ENCODE data around the gene MUC4.

Gene MUC4

GRCh38 chr3:195705081-195705991 lies 106.4 kb downstream of the MUC4 start:
- no peak for TF ChIP-seq POLR2A (IDR thresholded peaks at IDR 0.05; ENCODE audit: low read depth, low read length)
- no peak for DNase-seq (ENCODE audit: insufficient read length, low spot score)
- no peak for FAIRE-seq

DNA sequence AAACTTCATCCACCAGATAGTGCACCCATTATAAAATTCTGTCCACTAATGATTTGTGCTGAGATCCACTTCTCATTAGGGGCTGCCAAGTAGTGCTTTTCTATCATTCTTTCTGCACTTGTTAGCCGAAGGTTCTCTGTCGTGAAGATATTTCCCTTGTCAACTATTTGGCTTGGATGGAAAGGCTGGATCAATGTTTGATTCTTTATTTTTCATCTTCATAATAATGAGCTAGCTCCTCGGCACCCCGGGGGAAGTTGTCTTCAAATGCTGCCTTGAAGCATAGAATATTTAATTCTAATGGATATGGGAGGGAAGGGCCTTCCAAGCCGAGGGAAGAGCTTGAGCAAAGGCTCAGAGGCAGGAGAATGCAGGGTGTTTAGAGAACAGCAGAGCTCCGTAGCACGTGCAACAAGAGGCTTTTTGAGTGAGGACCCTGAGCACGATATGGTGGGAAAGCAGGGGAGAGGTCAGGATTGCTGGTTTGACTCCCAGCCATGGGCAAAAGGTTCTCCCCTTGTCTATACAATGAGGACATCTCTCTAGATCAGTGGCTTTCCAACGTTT lies 107.2 kb downstream of the MUC4 start:
- DNase-seq (ENCODE audit: insufficient read length, low spot score) = no peak
- no peak for TF ChIP-seq POLR2A (IDR thresholded peaks at IDR 0.05; ENCODE audit: low read depth, low read length)
- no peak for FAIRE-seq

DNA sequence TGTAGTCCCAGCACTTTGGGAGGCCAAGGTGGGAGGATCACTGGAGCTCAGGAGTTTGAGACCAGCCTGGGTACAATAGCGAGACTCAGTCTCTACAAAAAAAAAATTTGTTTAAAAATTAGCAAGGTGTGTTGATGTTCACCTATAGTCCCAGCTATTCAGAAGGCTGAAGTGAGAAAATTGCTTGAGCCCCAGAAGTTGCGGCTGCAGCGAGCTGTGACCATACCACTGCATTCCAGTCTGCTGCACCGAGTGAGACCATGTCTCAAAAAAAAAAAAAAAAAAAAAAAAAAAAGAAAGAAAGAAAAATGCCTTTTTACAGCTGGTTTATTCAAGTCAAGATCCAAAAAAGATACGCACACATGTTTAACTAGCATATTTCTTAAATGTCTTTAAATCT lies 108.0 kb downstream of the MUC4 start:
- TF ChIP-seq POLR2A (IDR thresholded peaks at IDR 0.05; ENCODE audit: low read depth, low read length) = no peak
- FAIRE-seq (no peak), DNase-seq (ENCODE audit: insufficient read length, low spot score) (no peak)

DNA sequence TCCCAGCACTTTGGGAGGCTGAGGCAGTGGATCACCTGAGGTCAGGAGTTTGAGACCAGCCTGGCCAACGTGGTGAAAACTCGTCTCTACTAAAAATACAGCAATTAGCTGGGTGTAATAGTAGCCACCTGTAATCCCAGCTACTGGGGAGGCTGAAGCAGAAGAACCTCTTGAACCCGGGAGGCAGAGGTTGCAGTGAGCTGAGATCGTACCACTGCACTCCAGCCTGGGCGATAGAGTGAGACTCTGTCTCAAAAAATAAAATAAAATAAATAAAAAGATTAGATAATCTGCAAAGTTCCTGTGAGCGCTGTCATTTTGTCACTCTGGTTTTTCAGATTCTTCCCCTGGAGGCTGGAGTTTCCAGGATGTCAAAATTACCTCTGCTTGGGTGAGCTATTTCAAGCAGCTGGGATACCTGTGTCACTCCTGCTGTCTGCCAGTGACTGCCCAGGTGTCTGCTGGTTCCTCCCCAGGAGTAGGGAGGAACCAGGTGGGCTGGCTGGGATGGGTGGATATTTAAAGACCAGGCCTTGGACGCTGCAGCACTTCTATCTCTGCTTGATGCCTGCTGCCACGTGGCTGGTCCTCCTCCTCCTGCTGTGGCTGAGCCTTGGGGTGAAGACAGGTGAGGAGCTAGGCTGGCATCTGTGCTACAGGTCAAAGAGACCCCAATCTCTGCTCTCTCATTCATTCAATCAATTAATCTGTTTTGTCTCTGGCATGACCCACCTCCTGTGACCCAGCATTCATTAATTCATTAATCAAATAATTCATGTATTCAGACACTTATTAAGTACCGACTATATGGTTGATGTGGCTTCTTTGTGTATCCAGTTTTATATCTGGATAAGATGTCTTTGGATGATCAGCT lies 110.5 kb downstream of the MUC4 start:
- no peak for TF ChIP-seq POLR2A (IDR thresholded peaks at IDR 0.05; ENCODE audit: low read depth, low read length)
- no peak for FAIRE-seq

GRCh38 chr3:195700319-195700718 lies 111.4 kb downstream of the MUC4 start:
- TF ChIP-seq POLR2A (IDR thresholded peaks at IDR 0.05; ENCODE audit: low read depth, low read length) = no peak
- FAIRE-seq = no peak
- DNase-seq (ENCODE audit: insufficient read length, low spot score) = no peak

More for the DNA sequence above, 110.5 kb downstream of the MUC4 start:
- no peak for DNase-seq (ENCODE audit: insufficient read length, low spot score)

DNA sequence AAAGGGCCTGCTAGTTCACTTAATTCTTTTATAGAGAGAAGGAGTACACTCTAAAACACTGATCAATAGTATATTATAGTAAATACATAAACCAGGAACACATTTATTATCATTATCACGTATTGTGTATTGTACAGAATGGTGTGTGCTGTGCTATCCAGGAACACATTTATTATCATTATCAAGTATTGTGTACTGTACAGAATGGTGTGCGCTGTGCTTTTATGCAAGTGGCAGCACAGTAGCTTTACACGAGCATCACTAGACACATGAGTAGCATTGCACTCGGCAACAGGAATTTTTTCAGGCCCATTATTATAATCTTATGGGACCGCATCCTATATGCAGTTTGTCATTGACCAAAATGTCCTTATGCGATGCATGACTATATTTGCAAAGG lies 111.9 kb downstream of the MUC4 start:
- TF ChIP-seq POLR2A (IDR thresholded peaks at IDR 0.05; ENCODE audit: low read depth, low read length) = no peak
- no peak for FAIRE-seq
- DNase-seq (ENCODE audit: insufficient read length, low spot score) = no peak

DNA sequence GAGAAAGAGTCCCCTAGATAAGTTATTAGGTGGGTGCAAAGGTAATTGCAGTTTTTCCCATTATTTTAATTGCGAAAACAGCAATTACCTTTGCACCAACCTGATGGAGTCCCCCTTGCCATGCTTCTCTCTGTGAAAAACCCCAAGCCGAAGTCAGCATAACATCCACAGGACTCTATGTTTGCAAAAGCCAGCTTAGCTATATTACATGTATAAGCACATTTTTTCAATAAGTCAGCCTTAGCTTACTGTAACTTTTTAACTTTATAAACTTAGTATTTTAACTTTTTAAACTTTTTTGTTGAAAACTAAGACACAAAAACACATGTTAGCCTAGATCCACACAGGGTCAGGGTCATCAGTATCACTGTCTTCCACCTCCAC lies 112.3 kb downstream of the MUC4 start:
- FAIRE-seq = no peak
- no peak for TF ChIP-seq POLR2A (IDR thresholded peaks at IDR 0.05; ENCODE audit: low read depth, low read length)
- no peak for DNase-seq (ENCODE audit: insufficient read length, low spot score)

DNA sequence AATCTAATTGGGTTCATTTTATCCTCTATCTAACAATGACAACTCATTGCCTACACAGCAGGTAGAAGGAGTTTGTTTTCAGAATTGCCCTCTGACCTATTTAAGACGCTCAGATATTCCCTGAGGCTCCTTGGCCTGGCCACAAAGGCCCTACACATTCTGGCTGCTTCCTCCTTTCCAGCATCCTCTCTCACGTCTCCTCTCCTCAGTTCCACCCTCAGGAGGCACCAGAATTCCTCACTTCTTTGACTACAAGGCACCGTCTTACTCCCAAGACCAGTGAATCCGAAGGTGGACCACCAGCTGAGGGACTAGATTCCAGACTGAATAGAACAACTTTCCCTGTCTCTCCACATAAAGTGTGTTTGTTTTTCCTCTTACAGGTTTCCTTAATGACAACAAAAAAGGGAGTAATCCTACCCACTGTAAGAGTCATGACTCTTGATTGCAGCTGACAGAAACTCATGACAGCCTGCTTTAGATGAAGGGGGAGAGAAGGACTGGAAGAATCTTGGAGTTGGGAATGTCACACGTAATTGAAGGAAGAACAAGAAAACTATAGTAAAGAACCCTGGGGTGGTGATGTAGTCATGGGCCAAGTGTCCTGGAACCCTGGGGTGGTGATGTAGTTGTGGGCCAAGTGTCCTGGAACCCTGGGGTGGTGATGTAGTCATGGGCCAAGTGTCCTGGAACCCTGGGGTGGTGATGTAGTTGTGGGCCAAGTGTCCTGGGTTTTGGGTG lies 112.9 kb downstream of the MUC4 start:
- DNase-seq (ENCODE audit: insufficient read length, low spot score) = no peak
- FAIRE-seq = peak; percentile 88
- no peak for TF ChIP-seq POLR2A (IDR thresholded peaks at IDR 0.05; ENCODE audit: low read depth, low read length)

GRCh38 chr3:195698325-195698646 lies 113.4 kb downstream of the MUC4 start:
- TF ChIP-seq POLR2A (IDR thresholded peaks at IDR 0.05; ENCODE audit: low read depth, low read length) = no peak
- DNase-seq (ENCODE audit: insufficient read length, low spot score) (no peak), FAIRE-seq (no peak)

GRCh38 chr3:195697582-195698324 lies 114.0 kb downstream of the MUC4 start:
- FAIRE-seq (peak; percentile 48), DNase-seq (ENCODE audit: insufficient read length, low spot score) (peak; percentile 67)
- TF ChIP-seq POLR2A (IDR thresholded peaks at IDR 0.05; ENCODE audit: low read depth, low read length) = no peak
